OCI-LY7 (cell line): ENCODE measurements around the gene ERGIC1.

ENCODE experiments used
- EZH2phosphoT487 ChIP-seq: fragments of 200-600 bp; sonication (generic); IDR thresholded peaks from 2 replicates; pipeline ENCODE4 v1.6.1; 2018; ENCODE audit warnings: low read depth, borderline replicate concordance, mild to moderate bottlenecking, mixed run types, antibody characterized with exemption, low read length, moderate library complexity, mixed read lengths
- TF ChIP-seq, protein P1 (sequence below): fragments of 200-600 bp; sonication (generic); conservative IDR thresholded peaks from 2 replicates; pipeline ENCODE4 v1.5.1; 2014; ENCODE audit warnings: mild to moderate bottlenecking, antibody characterized with exemption, low read length, moderate library complexity, mixed read lengths

DNA sequence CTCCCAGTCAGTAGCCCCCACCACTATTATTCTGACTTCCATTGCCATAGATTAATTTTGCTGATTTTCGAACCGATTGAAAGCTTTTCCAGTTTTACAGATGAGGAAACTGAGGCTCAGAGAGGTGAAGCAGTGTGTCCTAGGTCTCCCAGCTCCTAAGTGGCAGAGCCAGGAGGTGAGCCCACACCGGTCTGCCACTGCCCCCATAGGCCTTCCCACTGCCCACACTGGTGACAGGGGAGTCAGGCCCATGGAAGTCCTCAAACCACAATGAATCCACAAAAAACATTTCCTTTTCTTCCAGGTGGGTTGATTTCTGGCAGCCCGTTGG, 70.2 kb downstream of the ERGIC1 start:
- TF ChIP-seq, protein P1, sequence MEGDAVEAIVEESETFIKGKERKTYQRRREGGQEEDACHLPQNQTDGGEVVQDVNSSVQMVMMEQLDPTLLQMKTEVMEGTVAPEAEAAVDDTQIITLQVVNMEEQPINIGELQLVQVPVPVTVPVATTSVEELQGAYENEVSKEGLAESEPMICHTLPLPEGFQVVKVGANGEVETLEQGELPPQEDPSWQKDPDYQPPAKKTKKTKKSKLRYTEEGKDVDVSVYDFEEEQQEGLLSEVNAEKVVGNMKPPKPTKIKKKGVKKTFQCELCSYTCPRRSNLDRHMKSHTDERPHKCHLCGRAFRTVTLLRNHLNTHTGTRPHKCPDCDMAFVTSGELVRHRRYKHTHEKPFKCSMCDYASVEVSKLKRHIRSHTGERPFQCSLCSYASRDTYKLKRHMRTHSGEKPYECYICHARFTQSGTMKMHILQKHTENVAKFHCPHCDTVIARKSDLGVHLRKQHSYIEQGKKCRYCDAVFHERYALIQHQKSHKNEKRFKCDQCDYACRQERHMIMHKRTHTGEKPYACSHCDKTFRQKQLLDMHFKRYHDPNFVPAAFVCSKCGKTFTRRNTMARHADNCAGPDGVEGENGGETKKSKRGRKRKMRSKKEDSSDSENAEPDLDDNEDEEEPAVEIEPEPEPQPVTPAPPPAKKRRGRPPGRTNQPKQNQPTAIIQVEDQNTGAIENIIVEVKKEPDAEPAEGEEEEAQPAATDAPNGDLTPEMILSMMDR = no peak
- no peak for TF ChIP-seq EZH2phosphoT487
